NT2/D1 (cell line): ENCODE measurements around the gene PSME2.

Experiments used
- SUZ12 ChIP-seq: IDR thresholded peaks from 2 replicates; pipeline ENCODE4 v1.6.1; 2011; ENCODE audit not compliant: insufficient read length, insufficient read depth; ENCODE audit errors: extremely low read depth
- YY1 ChIP-seq: IDR thresholded peaks from 2 replicates; pipeline ENCODE4 v1.6.1; 2011; ENCODE audit not compliant: insufficient read length, insufficient read depth
- ZNF274 ChIP-seq: IDR thresholded peaks from 2 replicates; pipeline ENCODE4 v1.6.1; 2011; ENCODE audit warnings: mild to moderate bottlenecking, low read depth, low read length

- TF ChIP-seq SUZ12, result no peak
- no peak for TF ChIP-seq ZNF274
- TF ChIP-seq YY1, result no peak
These were observed 15.7 kb upstream of the PSME2 start for GRCh38 chr14:24162093-24162492.
